GM12892 (cell line): ENCODE results near the gene SLC6A16.

Experiments
- POLR2A ChIP-seq: IDR thresholded peaks from 2 replicates; pipeline ENCODE4 v1.6.1; 2011; ENCODE audit warnings: low read depth, low read length, control low read depth
- TAF1 ChIP-seq: IDR thresholded peaks from 2 replicates; pipeline ENCODE4 v1.6.1; 2011; ENCODE audit warnings: low read depth, mild to moderate bottlenecking, control low read depth, low read length, borderline replicate concordance

DNA sequence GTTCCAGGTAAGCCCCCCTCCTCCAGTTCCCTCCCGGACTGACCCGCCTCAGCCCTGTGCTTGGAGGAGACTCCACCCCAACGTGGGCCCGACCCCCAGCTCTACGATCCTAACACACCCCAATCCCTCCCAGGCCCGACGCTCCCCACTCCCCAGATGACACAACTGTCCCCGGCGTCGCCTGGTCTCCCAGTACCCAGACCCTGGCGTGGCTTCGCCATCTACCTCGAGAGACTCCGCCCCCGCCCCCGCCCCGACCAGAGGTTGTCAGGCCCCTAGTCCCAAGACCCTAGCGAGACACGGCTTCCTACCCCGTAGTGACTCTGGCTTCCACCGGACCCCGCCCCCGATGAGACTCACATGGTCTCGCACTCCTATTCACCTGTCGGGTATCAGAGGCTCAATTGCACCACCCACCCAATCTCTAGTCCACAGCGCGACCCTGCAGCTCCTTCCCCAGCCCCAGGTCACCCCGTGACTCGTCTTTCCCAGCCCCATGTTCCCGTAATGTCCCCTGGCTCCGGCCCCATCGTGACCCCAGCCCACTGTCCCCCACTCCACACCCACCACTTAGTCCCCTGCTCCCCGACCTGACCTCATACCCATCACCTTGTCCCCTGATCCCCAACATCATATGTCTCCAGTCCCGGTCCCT is 13.2 kb upstream of the SLC6A16 start:
- TF ChIP-seq POLR2A: no peak
- TF ChIP-seq TAF1: no peak
